GM12892 (cell line): ENCODE results near the gene LAMA4.

Experiments
- POLR2A ChIP-seq: IDR thresholded peaks from 2 replicates; pipeline ENCODE4 v1.6.1; 2011; ENCODE audit warnings: low read depth, low read length, control low read depth
- POLR2AphosphoS5 ChIP-seq: IDR thresholded peaks from 2 replicates; pipeline ENCODE4 v1.6.1; 2011; ENCODE audit warnings: low read depth, low read length, control low read depth
- TAF1 ChIP-seq: IDR thresholded peaks from 2 replicates; pipeline ENCODE4 v1.6.1; 2011; ENCODE audit warnings: low read depth, mild to moderate bottlenecking, control low read depth, low read length, borderline replicate concordance

DNA sequence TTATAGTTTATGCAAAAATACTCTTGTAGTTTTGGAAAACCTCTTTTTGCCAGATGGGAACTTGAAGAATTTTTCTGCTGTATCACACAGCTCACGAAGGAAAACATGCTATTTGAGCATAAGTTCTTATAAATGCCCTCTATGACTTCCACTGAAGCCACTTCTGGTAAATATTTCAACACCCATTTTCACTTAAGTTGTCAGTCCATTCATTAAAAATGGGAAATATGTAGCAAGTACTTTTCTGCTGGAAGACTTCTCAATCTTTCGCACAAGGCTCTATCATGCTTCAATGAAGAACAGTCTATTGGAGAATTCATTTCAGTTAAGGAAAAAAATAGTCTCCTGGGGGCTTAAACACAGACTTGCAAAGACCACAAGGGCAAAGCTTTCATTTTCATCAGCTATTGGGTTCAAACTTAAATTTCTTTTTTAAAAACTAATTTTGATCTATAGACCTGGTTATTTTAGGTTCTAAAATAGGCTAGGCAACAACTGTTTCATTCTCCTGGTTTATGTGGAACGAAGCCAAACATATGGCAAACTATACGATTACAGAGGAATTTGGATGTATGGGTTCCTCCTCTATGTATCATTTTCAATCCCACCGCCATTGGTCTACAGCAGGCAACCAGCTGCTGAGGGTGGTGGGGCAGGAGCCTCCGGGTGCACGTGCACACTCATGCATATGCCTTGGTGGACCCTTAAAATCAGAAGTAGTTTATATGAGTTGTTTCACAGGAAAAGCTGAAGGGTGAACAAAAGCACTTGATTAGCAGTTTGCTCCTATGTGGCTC lies 38.7 kb downstream of the LAMA4 start:
- no peak for TF ChIP-seq POLR2A
- no peak for TF ChIP-seq TAF1
- no peak for TF ChIP-seq POLR2AphosphoS5
